Dedifferentiated amniotic fluid mesenchymal stem cell (primary cell): ENCODE data around the gene LAMA2.

Source experiments
- DNase-seq: peaks from one replicate; pipeline ENCODE4 v3.0.0-alpha.2; 2016; ENCODE audit errors: extremely low spot score

LAMA2 gene

GRCh38 chr6:129440691-129441090, 557.8 kb downstream of the LAMA2 start:
- no peak for DNase-seq

- no peak for DNase-seq
Measured at GRCh38 chr6:129444683-129445082, 561.7 kb downstream of the LAMA2 start.

- DNase-seq = no peak
Measured at GRCh38 chr6:129446272-129447197, 563.6 kb downstream of the LAMA2 start.

- DNase-seq = no peak
Measured at GRCh38 chr6:129447198-129447565, 564.2 kb downstream of the LAMA2 start.

GRCh38 chr6:129448965-129449364, 566.0 kb downstream of the LAMA2 start:
- no peak for DNase-seq

GRCh38 chr6:129451187-129451586, 568.2 kb downstream of the LAMA2 start:
- no peak for DNase-seq

- DNase-seq = no peak
Measured at GRCh38 chr6:129453073-129453472, 570.1 kb downstream of the LAMA2 start.

GRCh38 chr6:129454488-129454887, 571.5 kb downstream of the LAMA2 start:
- DNase-seq = no peak

- no peak for DNase-seq
Measured at GRCh38 chr6:129455126-129455769, 572.3 kb downstream of the LAMA2 start.

GRCh38 chr6:129460221-129460620, 577.3 kb downstream of the LAMA2 start:
- no peak for DNase-seq

GRCh38 chr6:129469070-129469662, 586.2 kb downstream of the LAMA2 start:
- DNase-seq = no peak

- no peak for DNase-seq
Measured at GRCh38 chr6:129472239-129472638, 589.3 kb downstream of the LAMA2 start.

- no peak for DNase-seq
Measured at GRCh38 chr6:129473546-129473945, 590.6 kb downstream of the LAMA2 start.

- no peak for DNase-seq
Measured at GRCh38 chr6:129475477-129476247, 592.7 kb downstream of the LAMA2 start.

- DNase-seq = no peak
Measured at GRCh38 chr6:129476248-129476564, 593.3 kb downstream of the LAMA2 start.

- DNase-seq = no peak
Measured at GRCh38 chr6:129476810-129477209, 593.9 kb downstream of the LAMA2 start.

GRCh38 chr6:129478379-129478778, 595.4 kb downstream of the LAMA2 start:
- DNase-seq = no peak

- no peak for DNase-seq
Measured at GRCh38 chr6:129481706-129482105, 598.8 kb downstream of the LAMA2 start.

- DNase-seq = no peak
Measured at GRCh38 chr6:129485746-129486145, 602.8 kb downstream of the LAMA2 start.

- no peak for DNase-seq
Measured at GRCh38 chr6:129486327-129486726, 603.4 kb downstream of the LAMA2 start.

- DNase-seq = no peak
Measured at GRCh38 chr6:129488313-129488712, 605.4 kb downstream of the LAMA2 start.

- no peak for DNase-seq
Measured at GRCh38 chr6:129489215-129489765, 606.4 kb downstream of the LAMA2 start.
